NCI-H524 treated with DMSO at 0.1 percent for 48 hours (cell line): ENCODE data around the gene HSPA1B.
"Not testable (repeated sequence)": the region's sequence is repeated elsewhere in the genome, so short reads cannot be mapped to it uniquely, and the experiment has no call there.

ENCODE experiments used
- DNase-seq: peaks from one replicate; lab custom pipeline; 2025; lab: John Stamatoyannopoulos, UW

The HSPA1B gene

GRCh38 chr6:31799781-31800180 lies 27.8 kb upstream of the HSPA1B start:
- DNase-seq = no peak

GRCh38 chr6:31801031-31801927 lies 26.3 kb upstream of the HSPA1B start:
- not testable (repeated sequence) for DNase-seq

- DNase-seq = no peak
Measured at GRCh38 chr6:31805939-31806469, 21.5 kb upstream of the HSPA1B start.

GRCh38 chr6:31806470-31807272 lies 20.9 kb upstream of the HSPA1B start, which contains the start of gene LSM2:
Gene LSM2, minus strand, starts transcription at chr6:31806966. Its CDS starts 209 bp downstream, at chr6:31806757.
- DNase-seq = peak; percentile 61

GRCh38 chr6:31808599-31808998 lies 18.9 kb upstream of the HSPA1B start:
- DNase-seq = not testable (repeated sequence)

GRCh38 chr6:31811645-31812044 lies 15.9 kb upstream of the HSPA1B start:
- DNase-seq = no peak

- DNase-seq = no peak
Measured at GRCh38 chr6:31813465-31813849, 14.1 kb upstream of the HSPA1B start.

GRCh38 chr6:31814677-31815024 lies 12.9 kb upstream of the HSPA1B start:
- DNase-seq = peak; percentile 28

GRCh38 chr6:31815025-31815838 lies 12.3 kb upstream of the HSPA1B start, which contains the start of the genes HSPA1A and HSPA1L:
Gene HSPA1A, plus strand, starts transcription at chr6:31815543. Its CDS starts 214 bp downstream, at chr6:31815757.
Gene HSPA1L, minus strand, starts transcription at chr6:31815283. Its CDS starts 3,311 bp downstream, at chr6:31811972.
- peak; percentile 85 for DNase-seq

GRCh38 chr6:31817133-31817928 lies 10.2 kb upstream of the HSPA1B start:
- DNase-seq = not testable (repeated sequence)

- DNase-seq = not testable (repeated sequence)
Measured at GRCh38 chr6:31817929-31818511, 9.5 kb upstream of the HSPA1B start.

GRCh38 chr6:31819871-31820299 lies 7.7 kb upstream of the HSPA1B start:
- no peak for DNase-seq

GRCh38 chr6:31820399-31820798 lies 7.1 kb upstream of the HSPA1B start:
- not testable (repeated sequence) for DNase-seq

GRCh38 chr6:31821301-31822035 lies 6.1 kb upstream of the HSPA1B start:
- DNase-seq = no peak

GRCh38 chr6:31822036-31822821 lies 5.3 kb upstream of the HSPA1B start:
- DNase-seq = no peak

GRCh38 chr6:31823592-31824196 lies 3.8 kb upstream of the HSPA1B start:
- DNase-seq = not testable (repeated sequence)

- DNase-seq = no peak
Measured at GRCh38 chr6:31825553-31825952, 2.0 kb upstream of the HSPA1B start.

- no peak for DNase-seq
Measured at GRCh38 chr6:31826793-31827285, 699 bp upstream of the HSPA1B start.
